ENCODE results near the gene CMYA5. TPM values are rescaled to one million over a fixed set of nuclear protein-coding genes. Genes with fewer than 3 reads are reported as not detected.

CMYA5 gene
- total and polyA plus RNA-seq, 9 of the 15 experiments (the other 6 are each of a cell fraction or from before 2014, with no cell fraction given): 0.18 to 1.1 (median 0.32) TPM

GRCh38 chr5:79803007-79803406, 113.4 kb downstream of the CMYA5 start:
- in situ Hi-C loops (cut with MboI) (no loop called here), intact Hi-C loops (cut with micrococcal nuclease) (no loop called here)
- H3K79me2 ChIP-seq (ENCODE audit: control insufficient read depth, insufficient read depth, low read length): no peaks in the 10 kb centered on the region
- WGBS (ENCODE audit: insufficient coverage, low coverage, missing lambda C conversion rate): 50% methylated on average over 2 of the region's 2 CpGs
- no TSS peak for BruUV-seq (replicated peaks)
- H3K4me3 ChIP-seq: no peak overlapping the region
- no peak overlapping the region for H3K27ac ChIP-seq (ENCODE audit: extremely low read depth, low read depth, low read length)
- H3K36me3 ChIP-seq (ENCODE audit: control insufficient read depth, insufficient read depth, low read length): no peaks in the 10 kb centered on the region
- H3K9me3 ChIP-seq (replicated peaks; ENCODE audit: control insufficient read depth, insufficient read depth, low read depth, low read length): no peaks in the 10 kb centered on the region
- FAIRE-seq: no peak
- H3K27me3 ChIP-seq (ENCODE audit: control insufficient read depth in 2 of 2, insufficient read depth in 2 of 2, low read length in 2 of 2): no peaks in the 10 kb centered on the region
- no peak overlapping the region for H3K4me2 ChIP-seq (ENCODE audit: insufficient read depth, low read length)
- peak; percentile 85 for TF ChIP-seq MEIS2 (IDR thresholded peaks at IDR 0.05; ENCODE audit: partially characterized antibody)
- TF ChIP-seq ZNF24 (IDR thresholded peaks at IDR 0.05): no peak
- TF ChIP-seq FOXA3 (CRISPR knock-in tag; conservative IDR thresholded peaks at IDR 0.05 in 1 of 2, IDR thresholded peaks at IDR 0.05 in 1 of 2): peak in 1 of 2 experiments; percentile 52; a peak in 2 of 4 replicates
- TF ChIP-seq ZSCAN29 (IDR thresholded peaks at IDR 0.05): no peak
- no peak for TF ChIP-seq NUFIP1 (IDR thresholded peaks at IDR 0.05; ENCODE audit: partially characterized antibody)
- TF ChIP-seq PBX2 (CRISPR knock-in tag; IDR thresholded peaks at IDR 0.05; ENCODE audit: low read depth): 0 out of 2 replicates have a peak, but pooled peaks have one; percentile 8
- peak; percentile 90 for TF ChIP-seq PBX2 (tag; conservative IDR thresholded peaks at IDR 0.05; ENCODE audit: low read depth)
- TF ChIP-seq POU5F1 (IDR thresholded peaks at IDR 0.05; ENCODE audit: borderline replicate concordance, low read depth, low read length, partially characterized antibody): no peak
- no peak for TF ChIP-seq CHD1 (IDR thresholded peaks at IDR 0.05; ENCODE audit: low read length)
- peak overlapping the region; percentile 97 for H2AFZ ChIP-seq (ENCODE audit: low read depth, low read length)
- peaks cover 0 to 25% of the 10 kb centered on the region in 2 experiments; a peak in 4 of 5 replicates for H3K4me1 ChIP-seq (replicated peaks in 1 of 2; ENCODE audit: control insufficient read depth in 2 of 2, insufficient read depth in 2 of 2, low read length in 2 of 2)
- DNase-seq (ENCODE audit: extremely low read depth in 1 of 4, low spot score in 3 of 4): no peak
- peak; percentile 23 for ATAC-seq
- H3K9me1 ChIP-seq (ENCODE audit: control insufficient read depth, insufficient read depth, low read length): no peaks in the 10 kb centered on the region
- no peaks in the 10 kb centered on the region for H4K20me1 ChIP-seq (replicated peaks; ENCODE audit: control insufficient read depth, insufficient read depth, low read length)
- ChIA-PET POLR2A (no interaction called here), CTCF (ENCODE audit: low intra/inter-chr PET ratio) (no interaction called here)
- no peak overlapping the region for H3K9ac ChIP-seq (ENCODE audit: insufficient read depth in 1 of 2, low read depth in 2 of 2, low read length in 2 of 2)

Data from K562 (cell line).